GM18951 (cell line): ENCODE measurements around the gene FBLN1.
"Not testable (repeated sequence)": the region's sequence is repeated elsewhere in the genome, so short reads cannot be mapped to it uniquely, and the experiment has no call there.

Source experiments
- POLR2A ChIP-seq: IDR thresholded peaks from 4 replicates; pipeline ENCODE4 v1.6.1; 2011; ENCODE audit warnings: mild to moderate bottlenecking; ENCODE audit not compliant: insufficient read length, insufficient read depth; ENCODE audit errors: extremely low read depth
- in situ Hi-C: fragments of 300-500 bp; cut with MboI; formaldehyde crosslinking; loops from one replicate; pipeline ENCODE4 v1.12.0; 2022; ENCODE audit warnings: low sequenced_read_pairs, mixed read lengths, inconsistent platforms; ENCODE audit not compliant: unreplicated experiment

Gene FBLN1

DNA sequence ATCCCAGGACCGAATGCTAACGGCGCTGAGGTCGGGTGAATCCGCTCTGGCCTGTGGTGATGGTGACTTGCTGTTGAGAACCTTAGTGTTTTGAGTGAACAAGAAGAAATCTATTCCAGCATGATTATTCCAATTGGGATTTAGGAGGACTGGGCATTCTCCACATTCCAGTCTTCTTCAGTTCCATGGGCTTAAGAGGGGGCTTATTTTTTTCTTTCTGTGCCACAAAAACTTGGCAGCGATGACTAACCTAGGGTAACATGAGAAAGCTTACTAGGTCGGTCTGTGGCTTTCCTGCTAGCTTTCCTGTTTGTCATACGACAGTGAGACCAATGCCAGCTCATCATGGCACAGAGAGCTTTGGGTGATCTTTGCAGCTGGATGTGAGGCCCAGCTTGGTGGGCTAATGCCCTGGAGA is 106.1 kb downstream of the FBLN1 start:
- in situ Hi-C loops = no loop called here
- no peak for TF ChIP-seq POLR2A

DNA sequence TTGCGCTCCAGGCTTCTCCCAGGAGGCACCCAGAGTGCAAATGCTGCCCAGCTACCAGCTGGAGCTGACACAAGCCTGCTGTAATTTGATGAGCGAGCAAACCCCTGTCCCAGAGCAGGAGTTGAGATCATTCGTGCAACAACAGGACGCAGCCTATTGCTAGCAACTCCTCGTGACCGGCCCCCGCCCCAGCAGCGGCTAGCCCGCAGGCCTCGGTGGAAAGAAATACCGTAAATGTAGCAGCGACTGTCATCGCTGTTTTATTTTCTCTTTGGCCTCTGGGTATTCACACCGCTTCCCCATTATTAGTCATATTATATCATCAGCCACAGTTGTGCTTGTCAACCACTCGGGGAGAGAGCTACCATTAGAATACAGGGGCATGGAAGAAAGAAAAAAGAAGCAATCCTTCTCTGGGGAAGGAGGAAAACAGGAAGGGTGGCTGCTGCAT is 109.8 kb downstream of the FBLN1 start:
- TF ChIP-seq POLR2A = no peak

GRCh38 chr22:45612940-45613339 is 110.3 kb downstream of the FBLN1 start:
- in situ Hi-C loops = loop anchor here (10.0 kb wide), 1 partner anchor 1982 kb away; no protein-coding TSS in a partner anchor
- no peak for TF ChIP-seq POLR2A

More for the DNA sequence above, 109.8 kb downstream of the FBLN1 start:
- in situ Hi-C loops = loop anchor here (10.0 kb wide), 1 partner anchor 1982 kb away; no protein-coding TSS in a partner anchor

GRCh38 chr22:45615364-45615763 is 112.7 kb downstream of the FBLN1 start:
- no peak for TF ChIP-seq POLR2A
- in situ Hi-C loops = loop anchor here (10.0 kb wide), 1 partner anchor 1979 kb away; no protein-coding TSS in a partner anchor

DNA sequence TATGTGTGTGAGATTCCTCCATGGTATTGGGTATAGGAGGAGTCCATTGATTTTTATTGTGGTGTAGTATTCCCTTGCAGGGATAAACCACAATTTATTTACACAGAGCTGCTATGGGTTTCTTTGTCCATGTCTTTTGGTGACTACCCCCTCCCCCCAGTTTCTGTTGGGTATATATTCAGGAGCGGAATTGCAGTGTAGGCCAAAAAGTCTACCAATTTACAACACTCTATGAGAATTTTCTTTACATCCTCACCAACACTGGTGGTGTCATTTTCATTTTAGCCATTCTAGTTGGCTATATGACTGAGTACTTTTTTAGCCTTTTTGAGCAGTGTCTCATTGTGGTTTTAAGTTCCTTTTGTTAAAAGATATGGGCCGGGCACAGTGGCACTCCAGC is 113.7 kb downstream of the FBLN1 start:
- in situ Hi-C loops = loop anchor here (10.0 kb wide), 1 partner anchor 1978 kb away; no protein-coding TSS in a partner anchor
- no peak for TF ChIP-seq POLR2A

DNA sequence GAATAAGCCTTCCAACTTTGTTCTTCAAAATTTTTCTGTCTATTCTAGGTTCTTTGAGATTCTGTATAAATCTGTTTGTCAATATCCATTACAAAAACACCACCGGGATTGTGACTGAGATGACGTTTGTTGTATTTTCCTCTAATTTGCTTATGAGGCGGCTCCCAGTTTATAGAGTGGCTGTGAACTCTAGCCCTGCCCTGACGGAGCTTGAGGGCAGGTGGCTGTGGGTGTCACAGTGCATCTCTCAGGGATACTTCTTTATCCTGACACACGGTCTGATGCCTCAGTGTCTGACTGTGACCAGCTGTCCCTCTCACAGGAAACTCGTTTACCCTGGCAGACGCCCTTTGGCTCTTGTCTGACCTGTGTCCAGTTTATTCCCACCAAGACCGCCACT is 115.3 kb downstream of the FBLN1 start:
- in situ Hi-C loops = loop anchor here (10.0 kb wide), 1 partner anchor 1977 kb away; no protein-coding TSS in a partner anchor

GRCh38 chr22:45620706-45621105 is 118.0 kb downstream of the FBLN1 start:
- TF ChIP-seq POLR2A = no peak
- in situ Hi-C loops = no loop called here

More for the DNA sequence above, 115.3 kb downstream of the FBLN1 start:
- TF ChIP-seq POLR2A = no peak

DNA sequence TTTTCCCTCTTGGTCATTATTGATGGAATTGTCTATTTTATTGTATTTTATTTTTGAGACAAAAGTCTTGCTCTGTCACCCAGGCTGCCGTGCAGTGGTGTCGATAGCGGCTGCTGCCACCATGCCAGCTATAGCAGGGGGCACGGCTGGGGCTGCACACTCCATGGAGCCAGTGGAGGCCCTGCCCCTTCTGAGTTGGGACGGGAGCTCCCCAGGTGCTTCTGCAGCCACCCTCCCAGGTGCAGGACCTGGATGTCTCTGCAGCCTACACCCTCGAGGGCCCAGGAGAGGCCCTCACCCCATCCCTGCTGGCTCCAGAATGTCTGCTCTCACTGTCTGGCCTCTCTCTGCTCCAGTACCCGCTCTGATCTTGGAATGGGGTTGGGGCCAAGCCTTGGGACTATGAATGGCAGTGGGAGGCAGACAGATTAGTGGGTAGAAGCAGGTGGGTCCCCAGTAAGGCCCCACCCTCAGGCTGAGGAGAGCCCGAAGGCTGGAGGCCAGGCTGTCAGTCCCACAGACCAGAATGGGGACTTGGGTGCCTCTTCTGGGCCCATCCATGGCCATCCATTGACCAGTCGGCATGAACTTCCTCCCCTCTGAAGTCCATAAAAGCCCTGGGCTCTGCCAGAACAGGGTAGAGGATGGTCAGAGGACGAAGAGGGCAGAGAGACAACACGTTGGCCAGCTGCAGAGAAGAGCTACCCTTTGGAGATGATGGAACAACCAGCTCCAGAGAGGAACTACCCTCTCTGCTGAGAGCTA is 119.3 kb downstream of the FBLN1 start:
- in situ Hi-C loops = no loop called here
- TF ChIP-seq POLR2A = no peak

DNA sequence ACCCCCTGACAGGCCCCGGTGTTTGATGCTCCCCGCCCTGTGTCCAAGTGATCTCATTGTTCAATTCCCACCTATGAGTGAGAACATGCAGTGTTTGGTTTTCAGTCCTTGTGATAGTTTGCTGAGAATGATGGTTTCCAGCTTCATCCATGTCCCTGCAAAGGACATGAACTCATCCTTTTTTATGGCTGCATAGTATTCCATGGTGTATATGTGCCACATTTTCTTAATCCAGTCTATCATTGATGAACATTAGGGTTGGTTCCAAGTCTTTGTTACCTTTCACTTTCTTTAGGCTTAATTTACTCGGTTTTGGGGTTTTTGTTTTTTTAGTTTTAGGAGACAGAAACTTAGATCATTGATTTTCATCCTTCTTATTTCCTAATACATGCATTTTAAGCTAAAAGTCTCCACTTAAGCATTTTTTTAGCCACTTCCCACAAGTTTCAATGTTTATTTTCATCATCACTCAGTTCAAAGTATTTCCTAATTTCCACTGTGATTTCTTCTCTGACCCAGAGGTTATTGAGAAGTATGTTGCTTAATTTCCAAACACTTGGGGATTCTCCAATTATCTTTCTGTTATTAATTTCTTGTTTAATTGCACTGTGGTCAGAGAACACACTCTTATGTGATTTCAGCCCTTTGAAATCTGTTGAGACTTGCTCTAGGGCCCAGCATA is 120.9 kb downstream of the FBLN1 start:
- in situ Hi-C loops = not testable (repeated sequence)

DNA sequence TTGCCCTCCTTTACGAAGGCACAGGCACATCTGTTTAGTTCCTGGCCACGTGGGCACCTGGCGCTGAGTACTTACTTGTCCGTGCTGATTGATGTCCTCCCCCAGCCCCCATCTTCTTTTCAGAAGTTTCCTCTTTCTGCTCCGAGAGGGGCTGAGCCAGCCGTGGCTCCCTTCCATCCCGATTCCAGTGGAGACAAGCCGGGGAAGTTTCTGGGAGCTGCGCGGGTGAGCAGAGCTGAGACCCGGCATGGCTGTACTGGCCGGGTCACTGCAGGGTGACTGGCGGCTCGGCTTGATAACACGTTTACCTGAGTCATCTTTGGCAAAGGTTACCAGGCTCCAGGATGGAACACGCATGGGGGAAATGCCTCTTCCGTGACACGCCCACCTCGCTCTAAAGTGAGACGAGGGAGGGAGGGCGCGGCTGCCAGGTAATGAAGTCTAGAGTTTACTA is 123.5 kb downstream of the FBLN1 start:
- in situ Hi-C loops = no loop called here
- no peak for TF ChIP-seq POLR2A

- no peak for TF ChIP-seq POLR2A
- in situ Hi-C loops = no loop called here
Observed at GRCh38 chr22:45627489-45628233, 125.0 kb downstream of the FBLN1 start.

DNA sequence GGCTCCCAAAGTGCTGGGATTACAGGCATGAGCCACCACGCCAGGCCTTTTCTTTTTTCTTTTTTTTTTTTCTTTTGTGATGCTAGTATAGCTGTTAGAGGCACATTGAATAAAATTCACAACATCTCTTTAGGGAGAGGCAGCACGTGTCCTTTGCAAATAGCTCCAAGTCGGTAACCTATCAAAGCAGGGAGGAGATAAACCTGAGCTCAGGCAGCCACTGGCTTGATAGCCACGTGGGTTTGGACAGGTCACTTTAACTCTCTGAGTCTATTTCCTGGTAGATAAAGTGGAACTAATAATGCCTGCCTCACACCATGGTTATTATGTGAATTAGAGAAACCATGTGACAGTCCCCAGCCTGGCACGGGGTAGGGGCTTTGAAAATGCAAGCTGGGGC is 125.8 kb downstream of the FBLN1 start:
- in situ Hi-C loops = no loop called here
- no peak for TF ChIP-seq POLR2A

DNA sequence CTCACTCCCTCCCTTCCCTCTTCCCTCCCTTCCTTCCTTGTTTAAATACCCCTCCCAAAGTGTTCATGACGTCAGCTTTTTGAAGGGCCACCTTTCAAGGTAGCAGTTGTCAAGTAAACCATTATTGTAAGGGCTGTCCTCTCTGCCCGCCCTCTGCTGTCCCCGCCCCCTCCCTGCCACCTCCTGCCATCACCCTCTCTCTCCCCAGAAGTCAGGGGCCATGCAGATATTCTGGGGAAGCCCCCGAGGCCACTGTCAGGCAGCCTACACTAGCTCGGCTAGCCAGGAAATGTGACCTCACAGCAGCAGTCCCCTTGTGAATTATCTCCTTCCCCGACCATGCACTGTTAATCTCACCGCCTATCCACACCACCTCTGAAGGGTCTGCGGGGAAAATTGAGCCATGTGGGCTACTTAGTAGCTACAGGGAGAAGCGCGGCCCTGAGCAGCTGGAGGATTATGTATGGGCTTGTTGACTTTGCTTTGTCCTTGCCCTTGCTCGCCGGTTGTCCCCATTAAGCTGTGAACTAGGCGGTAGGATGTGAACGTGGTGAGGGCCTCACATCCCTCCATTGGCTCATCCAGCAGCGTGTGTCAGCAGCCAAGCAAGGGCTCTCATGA is 126.9 kb downstream of the FBLN1 start:
- in situ Hi-C loops = no loop called here

More for the DNA sequence above, 126.9 kb downstream of the FBLN1 start:
- TF ChIP-seq POLR2A = no peak
